GM18907 (cell line): Measurements from ENCODE around the gene TNS1.

ENCODE experiments used
- ATAC-seq: cut with Tn5 transposase; IDR thresholded peaks from one replicate; pipeline ENCODE4 v1.9.1; 2021; ENCODE audit warnings: mild to moderate bottlenecking, moderate library complexity; ENCODE audit not compliant: unreplicated experiment

Gene TNS1

GRCh38 chr2:217880287-217880889, 122.4 kb downstream of the TNS1 start:
- ATAC-seq: no peak

- no peak for ATAC-seq
Measured at GRCh38 chr2:217878915-217879590, 123.7 kb downstream of the TNS1 start.

- no peak for ATAC-seq
Measured at GRCh38 chr2:217877866-217878265, 124.9 kb downstream of the TNS1 start.

- ATAC-seq: no peak
Measured at GRCh38 chr2:217876253-217876570, 126.6 kb downstream of the TNS1 start.

- no peak for ATAC-seq
Measured at GRCh38 chr2:217875556-217876252, 127.1 kb downstream of the TNS1 start.

- ATAC-seq: no peak
Measured at GRCh38 chr2:217875138-217875537, 127.7 kb downstream of the TNS1 start.

- ATAC-seq: no peak
Measured at GRCh38 chr2:217873371-217873770, 129.4 kb downstream of the TNS1 start.

GRCh38 chr2:217872319-217872718, 130.5 kb downstream of the TNS1 start:
- ATAC-seq: no peak

- no peak for ATAC-seq
Measured at GRCh38 chr2:217870528-217871011, 132.2 kb downstream of the TNS1 start.

- ATAC-seq: no peak
Measured at GRCh38 chr2:217868911-217869334, 133.9 kb downstream of the TNS1 start.

- ATAC-seq: no peak
Measured at GRCh38 chr2:217868265-217868892, 134.4 kb downstream of the TNS1 start.

GRCh38 chr2:217866457-217866856, 136.3 kb downstream of the TNS1 start:
- ATAC-seq: no peak

GRCh38 chr2:217864963-217865772, 137.6 kb downstream of the TNS1 start:
- ATAC-seq: no peak

- no peak for ATAC-seq
Measured at GRCh38 chr2:217863883-217864282, 138.9 kb downstream of the TNS1 start.

- ATAC-seq: no peak
Measured at GRCh38 chr2:217861334-217861877, 141.4 kb downstream of the TNS1 start.

GRCh38 chr2:217859926-217860325, 142.9 kb downstream of the TNS1 start:
- no peak for ATAC-seq

- ATAC-seq: no peak
Measured at GRCh38 chr2:217858519-217859491, 144.0 kb downstream of the TNS1 start.

- ATAC-seq: no peak
Measured at GRCh38 chr2:217857624-217858506, 144.9 kb downstream of the TNS1 start.
